GM19468 (cell line): Measurements from ENCODE around the gene PRDM16.

Experiments
- ATAC-seq: cut with Tn5 transposase; IDR thresholded peaks from one replicate; pipeline ENCODE4 v1.9.1; 2021; ENCODE audit warnings: mild to moderate bottlenecking, moderate library complexity, moderate number of reproducible peaks; ENCODE audit not compliant: unreplicated experiment; ENCODE audit errors: extremely low read depth

The PRDM16 gene

GRCh38 chr1:3094863-3095780 is 26.1 kb downstream of the PRDM16 start:
- no peak for ATAC-seq

- ATAC-seq, result no peak
These were observed 27.3 kb downstream of the PRDM16 start for GRCh38 chr1:3096345-3096744.

GRCh38 chr1:3097231-3097630 is 28.2 kb downstream of the PRDM16 start:
- no peak for ATAC-seq

GRCh38 chr1:3097861-3098260 is 28.9 kb downstream of the PRDM16 start:
- no peak for ATAC-seq

GRCh38 chr1:3099861-3100260 is 30.9 kb downstream of the PRDM16 start:
- no peak for ATAC-seq

GRCh38 chr1:3101124-3101939 is 32.3 kb downstream of the PRDM16 start:
- ATAC-seq, result no peak

GRCh38 chr1:3102641-3103040 is 33.6 kb downstream of the PRDM16 start:
- ATAC-seq, result no peak

GRCh38 chr1:3103967-3104677 is 35.1 kb downstream of the PRDM16 start:
- ATAC-seq, result no peak

- ATAC-seq, result no peak
These were observed 36.3 kb downstream of the PRDM16 start for GRCh38 chr1:3105167-3105863.

- no peak for ATAC-seq
These were observed 37.2 kb downstream of the PRDM16 start for GRCh38 chr1:3106216-3106615.

GRCh38 chr1:3107201-3107600 is 38.2 kb downstream of the PRDM16 start:
- ATAC-seq, result no peak

GRCh38 chr1:3109355-3109754 is 40.4 kb downstream of the PRDM16 start:
- no peak for ATAC-seq

- no peak for ATAC-seq
These were observed 42.5 kb downstream of the PRDM16 start for GRCh38 chr1:3111348-3112021.

- no peak for ATAC-seq
These were observed 43.5 kb downstream of the PRDM16 start for GRCh38 chr1:3112526-3112925.

GRCh38 chr1:3113047-3113740 is 44.2 kb downstream of the PRDM16 start:
- ATAC-seq, result no peak

- ATAC-seq, result no peak
These were observed 44.7 kb downstream of the PRDM16 start for GRCh38 chr1:3113741-3114056.

- ATAC-seq, result no peak
These were observed 45.2 kb downstream of the PRDM16 start for GRCh38 chr1:3114131-3114744.

- no peak for ATAC-seq
These were observed 45.8 kb downstream of the PRDM16 start for GRCh38 chr1:3114846-3115245.
